Measurements from ENCODE around the gene FAM20A. TPM values are rescaled to one million over a fixed set of nuclear protein-coding genes. Genes with fewer than 3 reads are reported as not detected.

The FAM20A gene
- total RNA-seq, 2 donors from 2014 or later, result 24.8 to 25.3 TPM

DNA sequence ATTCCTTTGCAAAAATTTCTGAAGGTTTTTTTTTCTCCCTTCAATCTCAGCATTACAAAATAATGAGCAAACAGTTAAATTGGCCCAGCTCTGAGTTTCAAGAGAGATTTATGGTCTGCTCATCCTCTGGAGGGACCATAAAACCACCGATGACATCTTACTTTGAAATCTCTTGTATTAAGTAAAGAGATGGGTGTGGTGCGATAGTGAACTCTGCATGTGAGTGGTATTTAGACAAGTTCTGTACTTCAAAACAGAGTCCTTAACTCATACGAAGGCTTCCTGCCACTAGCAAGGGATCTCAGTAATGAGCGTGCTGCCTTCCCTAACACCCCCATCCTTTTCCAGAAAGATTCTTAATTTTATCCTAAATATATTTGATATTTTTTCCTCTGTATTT is 2.1 kb downstream of the FAM20A start:
- Histone ChIP-seq H3K4me1 (ENCODE audit: control insufficient read depth in 1 of 2, low read depth in 2 of 2) (peaks cover 16 to 33% of the 10 kb centered on the region in 2 donors), H3K9me3 (no peaks in the 10 kb centered on the region), H3K4me3 (peak overlapping the region; percentile 73), H3K36me3 (no peaks in the 10 kb centered on the region), H3K27me3 (replicated peaks; ENCODE audit: insufficient read depth) (no peaks in the 10 kb centered on the region), H3K27ac (peak overlapping the region in 1 of 2 donors; percentile 46)
- TF ChIP-seq, protein P1, sequence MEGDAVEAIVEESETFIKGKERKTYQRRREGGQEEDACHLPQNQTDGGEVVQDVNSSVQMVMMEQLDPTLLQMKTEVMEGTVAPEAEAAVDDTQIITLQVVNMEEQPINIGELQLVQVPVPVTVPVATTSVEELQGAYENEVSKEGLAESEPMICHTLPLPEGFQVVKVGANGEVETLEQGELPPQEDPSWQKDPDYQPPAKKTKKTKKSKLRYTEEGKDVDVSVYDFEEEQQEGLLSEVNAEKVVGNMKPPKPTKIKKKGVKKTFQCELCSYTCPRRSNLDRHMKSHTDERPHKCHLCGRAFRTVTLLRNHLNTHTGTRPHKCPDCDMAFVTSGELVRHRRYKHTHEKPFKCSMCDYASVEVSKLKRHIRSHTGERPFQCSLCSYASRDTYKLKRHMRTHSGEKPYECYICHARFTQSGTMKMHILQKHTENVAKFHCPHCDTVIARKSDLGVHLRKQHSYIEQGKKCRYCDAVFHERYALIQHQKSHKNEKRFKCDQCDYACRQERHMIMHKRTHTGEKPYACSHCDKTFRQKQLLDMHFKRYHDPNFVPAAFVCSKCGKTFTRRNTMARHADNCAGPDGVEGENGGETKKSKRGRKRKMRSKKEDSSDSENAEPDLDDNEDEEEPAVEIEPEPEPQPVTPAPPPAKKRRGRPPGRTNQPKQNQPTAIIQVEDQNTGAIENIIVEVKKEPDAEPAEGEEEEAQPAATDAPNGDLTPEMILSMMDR (IDR thresholded peaks at IDR 0.05), result no peak
- no peak for DNase-seq (ENCODE audit: low spot score)
- ATAC-seq (ENCODE audit: insufficient number of reproducible peaks, low FRiP score, low read depth), result no peak

DNA sequence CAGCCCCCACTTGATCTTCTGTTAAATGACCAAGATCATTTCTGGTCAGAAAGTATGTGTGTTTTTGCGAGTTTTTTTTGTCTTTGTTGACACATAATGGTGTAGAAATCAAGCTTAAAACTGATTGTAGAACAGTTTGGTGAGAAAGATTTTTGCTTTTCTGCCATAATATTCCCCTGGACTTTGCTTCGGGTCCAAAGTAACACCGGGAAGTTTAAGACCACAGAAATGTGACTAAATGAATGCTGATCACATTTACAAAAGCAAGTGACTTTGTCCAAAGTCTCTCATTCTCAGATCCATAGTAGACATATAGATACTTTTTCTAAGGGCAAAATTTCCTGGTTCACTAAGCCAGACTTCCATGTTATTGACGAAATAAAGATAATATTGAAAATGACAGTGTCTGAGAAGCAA is 2.6 kb downstream of the FAM20A start:
- ATAC-seq (ENCODE audit: insufficient number of reproducible peaks, low FRiP score, low read depth) (no peak), DNase-seq (ENCODE audit: low spot score) (no peak)
- H3K36me3 ChIP-seq, result no peaks in the 10 kb centered on the region
- peaks cover 16 to 33% of the 10 kb centered on the region in 2 donors for H3K4me1 ChIP-seq (ENCODE audit: control insufficient read depth in 1 of 2, low read depth in 2 of 2)
- H3K27me3 ChIP-seq (replicated peaks; ENCODE audit: insufficient read depth), result no peaks in the 10 kb centered on the region
- H3K4me3 ChIP-seq, result peak overlapping the region; percentile 73
- H3K9me3 ChIP-seq, result no peaks in the 10 kb centered on the region
- H3K27ac ChIP-seq, result no peak overlapping the region
- TF ChIP-seq, protein P1 (IDR thresholded peaks at IDR 0.05), result no peak

DNA sequence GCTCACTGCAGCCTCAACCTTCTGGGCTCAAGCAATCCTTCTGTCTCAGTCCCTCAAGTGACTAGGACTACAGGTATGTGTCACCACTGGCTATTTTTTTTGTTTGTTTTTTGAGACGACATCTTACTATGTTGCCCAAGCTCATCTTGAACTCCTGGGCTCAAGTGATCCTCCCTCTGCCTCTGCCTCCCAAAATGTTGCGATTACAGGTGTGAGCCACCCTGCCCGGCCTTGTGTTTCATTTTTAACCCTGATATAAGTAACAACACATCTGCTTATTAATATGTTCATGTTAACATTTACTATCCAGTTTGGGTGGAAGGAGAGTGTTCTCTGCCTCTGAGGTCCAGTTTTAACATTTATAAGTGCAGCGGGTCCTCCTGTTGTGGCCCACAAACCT is 3.1 kb downstream of the FAM20A start:
- ATAC-seq (ENCODE audit: insufficient number of reproducible peaks, low FRiP score, low read depth) (no peak), DNase-seq (ENCODE audit: low spot score) (no peak)
- H3K4me1 ChIP-seq (ENCODE audit: control insufficient read depth in 1 of 2, low read depth in 2 of 2), result peaks cover 16 to 33% of the 10 kb centered on the region in 2 donors
- no peaks in the 10 kb centered on the region for H3K27me3 ChIP-seq (replicated peaks; ENCODE audit: insufficient read depth)
- no peaks in the 10 kb centered on the region for H3K9me3 ChIP-seq
- no peaks in the 10 kb centered on the region for H3K36me3 ChIP-seq
- H3K4me3 ChIP-seq, result no peak overlapping the region
- H3K27ac ChIP-seq, result no peak overlapping the region
- TF ChIP-seq, protein P1 (IDR thresholded peaks at IDR 0.05), result no peak

DNA sequence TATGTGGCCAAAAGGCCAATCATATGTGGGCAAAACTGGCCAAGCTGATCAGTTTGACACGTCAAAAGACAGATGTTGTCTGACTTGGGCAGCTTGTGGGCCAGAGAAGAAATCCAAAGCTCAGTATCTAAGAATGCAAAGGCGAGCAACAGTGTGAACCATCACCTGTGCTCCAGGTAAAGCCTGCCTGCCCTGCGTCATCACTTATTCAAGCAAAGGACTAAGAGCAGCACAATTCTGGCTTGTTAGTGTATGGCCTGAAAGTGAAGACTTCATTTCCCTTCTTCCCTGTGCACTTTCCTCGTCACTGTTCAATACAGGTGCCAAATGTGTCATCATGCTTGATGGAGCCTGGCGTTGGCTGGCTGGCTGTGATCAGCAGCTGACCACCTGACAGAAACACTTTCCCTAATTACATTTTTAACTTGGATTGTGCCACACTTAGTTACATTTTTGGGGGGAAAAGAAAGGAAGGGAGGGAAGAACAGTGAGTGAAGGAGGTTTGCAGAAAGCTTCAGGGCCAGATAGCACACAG is 4.7 kb downstream of the FAM20A start:
- ATAC-seq (ENCODE audit: insufficient number of reproducible peaks, low FRiP score, low read depth) (no peak), DNase-seq (ENCODE audit: low spot score) (no peak)
- Histone ChIP-seq H3K4me1 (ENCODE audit: control insufficient read depth in 1 of 2, low read depth in 2 of 2) (peaks cover 16 to 33% of the 10 kb centered on the region in 2 donors), H3K27ac (peak overlapping the region in 1 of 2 donors; percentile 35), H3K27me3 (replicated peaks; ENCODE audit: insufficient read depth) (no peaks in the 10 kb centered on the region), H3K36me3 (no peaks in the 10 kb centered on the region), H3K9me3 (no peaks in the 10 kb centered on the region), H3K4me3 (no peak overlapping the region)
- TF ChIP-seq, protein P1 (IDR thresholded peaks at IDR 0.05), result no peak

DNA sequence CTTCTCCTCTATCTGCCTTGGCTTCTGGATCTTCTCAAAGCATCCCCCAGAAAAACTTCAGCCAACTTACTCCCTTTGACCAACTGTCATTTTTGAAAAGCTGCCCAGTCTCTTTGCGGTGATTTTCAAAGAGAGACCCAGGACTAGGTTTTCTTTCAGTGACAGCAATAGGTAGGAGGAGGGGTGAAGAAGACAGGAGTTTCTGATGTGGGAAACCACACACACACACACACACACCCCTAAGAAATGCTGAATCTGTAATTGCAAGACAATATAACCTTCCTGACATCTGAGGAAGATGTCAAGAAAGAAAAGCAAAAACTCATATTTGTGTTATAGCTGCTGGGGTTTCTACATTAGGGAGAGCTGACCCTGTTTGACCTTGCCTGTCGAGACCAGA is 5.2 kb downstream of the FAM20A start:
- no peaks in the 10 kb centered on the region for H3K27me3 ChIP-seq (replicated peaks; ENCODE audit: insufficient read depth)

More for the DNA sequence above, 5.2 kb downstream of the FAM20A start:
- ATAC-seq (ENCODE audit: insufficient number of reproducible peaks, low FRiP score, low read depth) (no peak), DNase-seq (ENCODE audit: low spot score) (no peak)
- H3K9me3 ChIP-seq, result no peaks in the 10 kb centered on the region
- H3K36me3 ChIP-seq, result no peaks in the 10 kb centered on the region
- H3K4me1 ChIP-seq (ENCODE audit: control insufficient read depth in 1 of 2, low read depth in 2 of 2), result peaks cover 16 to 33% of the 10 kb centered on the region in 2 donors
- H3K27ac ChIP-seq, result peak overlapping the region; percentile 19 to 35
- TF ChIP-seq, protein P1 (IDR thresholded peaks at IDR 0.05), result no peak
- no peak overlapping the region for H3K4me3 ChIP-seq

Measured in thoracic aorta (tissue), 2 donors.